ENCODE data around the gene FOXJ3.

Gene FOXJ3

DNA sequence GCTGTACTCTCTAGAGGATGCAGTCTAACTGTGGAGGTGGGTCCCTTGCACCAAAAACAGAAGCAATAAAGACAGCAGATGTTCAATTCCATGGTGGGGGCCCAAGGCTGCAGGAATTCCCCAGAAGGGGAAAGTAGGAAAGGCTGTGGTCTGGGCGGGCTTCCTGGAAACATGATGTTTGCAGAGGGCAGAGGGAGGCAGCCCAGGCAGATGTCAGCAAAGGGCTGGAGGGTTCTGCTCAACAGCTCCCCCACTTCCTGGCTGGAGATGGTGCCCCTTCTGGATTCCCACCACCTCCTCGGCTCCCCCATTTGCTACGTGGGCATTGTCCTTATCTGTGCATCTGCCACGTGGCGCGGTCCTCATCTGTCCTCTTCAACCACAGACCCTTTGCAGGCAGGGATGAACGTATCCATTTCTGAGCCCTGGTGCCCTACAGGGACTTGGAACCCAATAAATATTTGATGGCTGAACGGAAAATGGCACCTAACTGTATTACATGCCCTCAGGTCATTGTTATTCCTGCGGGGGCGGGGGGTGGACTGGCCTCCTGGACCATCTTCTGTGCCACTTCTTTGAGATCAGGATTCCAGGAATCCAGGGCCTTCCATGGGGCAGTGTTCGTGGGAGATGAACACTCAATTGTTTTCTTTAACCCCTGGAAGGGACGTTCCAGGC, 190.2 kb downstream of the FOXJ3 start:
- no peak for DNase-seq (ENCODE audit: low read depth)

DNA sequence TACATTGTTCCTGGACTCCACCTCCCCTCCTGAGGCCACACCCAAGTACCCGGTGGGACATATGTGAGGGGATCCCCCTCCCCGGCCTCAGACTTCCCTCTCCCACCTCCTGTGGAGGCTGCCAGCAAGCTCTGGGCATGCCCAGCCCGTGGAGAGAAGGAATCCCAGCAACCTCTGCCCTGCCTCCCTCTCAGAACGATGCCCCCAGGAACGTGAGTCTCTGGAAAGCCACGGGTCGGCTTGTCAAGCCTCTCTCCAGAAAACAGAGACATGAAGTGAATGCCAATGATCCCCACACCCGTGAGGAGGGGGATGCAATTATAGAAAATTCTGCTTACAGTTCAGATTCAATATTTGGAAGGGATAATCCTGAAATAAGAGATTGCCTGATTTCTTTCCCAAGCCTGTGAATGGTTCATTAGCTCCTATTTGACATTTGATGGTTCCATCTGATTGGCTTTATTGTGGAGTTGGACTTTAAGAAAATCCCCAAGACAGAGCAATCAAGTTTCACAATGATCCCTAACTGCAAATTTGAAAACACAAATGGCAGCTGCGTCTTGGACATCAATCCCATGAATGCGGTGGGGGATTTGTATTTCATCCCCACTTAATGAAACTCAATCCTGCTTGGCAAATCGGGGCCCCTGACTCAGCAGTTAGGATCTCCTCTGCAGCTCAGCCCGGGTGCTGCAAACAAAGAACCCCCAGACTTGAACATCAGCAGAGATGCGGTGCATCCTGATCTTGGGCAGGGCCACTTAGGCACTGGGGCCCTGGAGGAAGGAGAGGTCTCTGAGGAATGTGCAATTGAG, 190.9 kb downstream of the FOXJ3 start:
- DNase-seq (ENCODE audit: low read depth), result no peak

DNA sequence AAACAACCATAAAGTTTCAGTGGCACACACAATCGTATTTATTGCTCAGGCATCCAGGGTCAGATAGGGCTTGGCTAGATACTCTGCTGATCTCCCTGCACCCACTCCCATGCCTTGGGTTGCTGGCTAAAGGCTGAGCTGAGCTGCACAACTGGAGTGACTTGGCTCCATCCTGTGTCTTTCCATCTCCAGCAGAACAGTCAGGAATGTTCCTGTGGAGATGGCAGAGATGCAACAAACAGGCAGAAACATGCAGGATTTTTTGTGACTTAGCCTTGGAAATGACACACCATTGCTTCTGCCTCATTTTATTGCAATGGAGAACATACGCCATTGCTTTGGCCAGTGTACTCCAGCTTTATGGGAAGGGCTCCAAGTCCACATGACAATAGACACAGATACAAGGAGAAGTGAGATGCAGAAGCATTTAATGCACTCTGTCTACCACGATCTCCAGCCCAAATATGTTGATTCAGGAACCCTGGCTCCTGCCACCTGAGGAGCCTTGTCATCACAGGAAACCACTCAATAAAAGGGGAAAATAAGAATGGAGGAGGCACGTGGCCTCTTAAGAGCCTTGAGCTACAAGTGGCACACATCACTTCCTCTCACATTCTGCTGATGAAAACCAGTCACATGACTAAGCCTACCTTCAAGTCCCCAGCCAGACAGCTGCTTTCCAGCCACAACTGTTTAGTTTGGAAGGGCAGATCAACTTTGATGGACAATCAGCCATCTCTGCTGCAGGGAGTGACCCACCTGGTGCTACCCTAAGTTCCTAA, 191.9 kb downstream of the FOXJ3 start:
- DNase-seq (ENCODE audit: low read depth), result no peak

- no peak for DNase-seq (ENCODE audit: low read depth)
These were observed 193.1 kb downstream of the FOXJ3 start for GRCh38 chr1:42141978-42142377.

DNA sequence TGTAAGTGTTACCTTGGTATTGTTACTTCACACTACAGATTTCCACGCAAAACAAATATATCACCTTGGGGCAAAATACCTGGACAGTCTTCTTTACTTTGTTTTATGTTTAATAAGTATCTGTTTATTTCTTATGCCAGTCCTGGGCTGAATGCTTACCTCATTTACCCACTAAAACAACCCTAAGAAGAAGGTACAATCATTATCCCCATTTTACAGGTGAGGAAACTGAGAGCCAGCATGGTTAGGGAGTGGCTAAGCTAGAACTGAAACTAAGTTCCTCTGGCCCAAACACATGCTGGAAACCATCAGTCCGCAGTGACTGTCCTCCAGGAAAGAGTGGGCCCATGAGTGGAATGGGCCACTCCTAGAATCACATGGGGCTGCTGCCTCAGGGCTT, 194.8 kb downstream of the FOXJ3 start:
- DNase-seq (ENCODE audit: low read depth), result no peak

DNA sequence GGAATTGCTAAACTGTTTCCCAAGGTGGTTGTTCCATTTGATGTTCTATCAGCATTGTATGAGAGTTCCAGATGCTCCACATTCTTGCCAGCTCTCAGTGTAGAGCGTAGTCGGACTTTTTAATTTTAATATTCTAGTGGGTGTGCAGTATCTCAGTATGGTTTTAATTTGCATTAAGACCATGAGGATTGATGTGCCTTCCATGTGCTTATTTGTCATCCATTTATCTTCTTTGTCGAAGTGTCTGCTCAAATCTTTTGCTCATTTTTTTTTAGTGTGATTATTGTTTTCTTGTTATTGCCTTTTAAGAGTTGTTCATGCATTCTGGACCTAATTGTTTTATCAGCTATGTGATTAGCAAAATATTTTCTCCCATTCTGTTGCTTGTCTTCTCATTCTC, 195.6 kb downstream of the FOXJ3 start:
- DNase-seq (ENCODE audit: low read depth), result no peak

DNA sequence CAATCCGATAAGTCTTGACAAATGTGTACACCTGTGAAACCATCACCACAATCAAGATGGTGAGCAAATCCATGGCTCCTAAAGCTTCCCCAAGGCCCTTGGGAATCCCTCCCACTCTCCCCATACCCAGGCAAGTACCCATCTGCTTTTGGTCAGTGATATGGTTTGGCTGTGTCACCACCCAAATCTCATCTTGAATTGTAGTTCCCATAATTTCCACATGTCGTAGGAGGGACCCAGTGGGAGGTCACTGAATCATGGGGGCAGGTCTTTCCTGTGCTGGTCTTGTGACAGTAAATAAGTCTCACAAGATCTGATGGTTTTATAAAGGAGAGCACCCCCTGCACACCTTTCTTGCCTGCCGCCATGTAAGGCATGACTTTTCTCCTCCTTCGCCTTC, 196.4 kb downstream of the FOXJ3 start:
- no peak for DNase-seq (ENCODE audit: low read depth)

DNA sequence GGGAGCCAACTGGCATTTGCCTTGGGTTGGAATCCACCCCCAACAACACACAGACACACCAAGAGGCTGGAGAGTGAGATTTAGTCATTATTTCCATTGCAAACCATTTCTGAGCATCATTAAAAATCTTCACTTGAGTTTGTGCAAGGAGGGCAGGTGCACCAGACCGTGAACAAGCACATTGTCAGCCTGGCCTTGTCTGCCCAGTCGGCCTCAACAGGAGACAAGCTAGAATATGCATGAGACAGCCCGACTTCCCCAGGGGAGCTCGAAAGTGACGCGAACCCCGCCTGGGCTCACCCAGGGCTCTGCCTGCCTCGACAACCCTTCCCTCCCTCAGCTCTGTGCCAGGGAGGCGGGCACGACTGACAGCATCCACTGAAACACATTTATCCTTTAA, 197.3 kb downstream of the FOXJ3 start:
- DNase-seq (ENCODE audit: low read depth), result no peak

GRCh38 chr1:42136466-42136865, 198.6 kb downstream of the FOXJ3 start:
- no peak for DNase-seq (ENCODE audit: low read depth)

- no peak for DNase-seq (ENCODE audit: low read depth)
These were observed 199.6 kb downstream of the FOXJ3 start for GRCh38 chr1:42135426-42135825.

GRCh38 chr1:42133809-42134526, 201.1 kb downstream of the FOXJ3 start:
- no peak for DNase-seq (ENCODE audit: low read depth)

- no peak for DNase-seq (ENCODE audit: low read depth)
These were observed 201.6 kb downstream of the FOXJ3 start for GRCh38 chr1:42133390-42133789.

- no peak for DNase-seq (ENCODE audit: low read depth)
These were observed 204.9 kb downstream of the FOXJ3 start for GRCh38 chr1:42130061-42130660.

- DNase-seq (ENCODE audit: low read depth), result no peak
These were observed 206.1 kb downstream of the FOXJ3 start for GRCh38 chr1:42128964-42129363.

- DNase-seq (ENCODE audit: low read depth), result no peak
These were observed 206.5 kb downstream of the FOXJ3 start for GRCh38 chr1:42128499-42128898.

- no peak for DNase-seq (ENCODE audit: low read depth)
These were observed 207.3 kb downstream of the FOXJ3 start for GRCh38 chr1:42127767-42128166.

Data from HS-5 (cell line).